Astrocyte (in vitro differentiated cells and primary cell): ENCODE data around the gene HSPB2. TPM values are rescaled to one million over a fixed set of nuclear protein-coding genes. Genes with fewer than 3 reads are reported as not detected.

Source experiments
- DNase-seq: peaks from one replicate; pipeline ENCODE4 v3.0.0-alpha.2; 2010; ENCODE audit warnings: low read depth
- FAIRE-seq: peaks from 2 replicates; lab custom pipeline; 2011; peaks lifted over from hg19 to GRCh38; lab: Jason Lieb, UNC
- H2AFZ ChIP-seq: 2 replicates; pipeline ENCODE4 v1.6.0; 2012; ENCODE audit warnings: low read depth, low read length, inconsistent platforms
- H3K27ac ChIP-seq: 2 replicates; pipeline ENCODE4 v1.5.1; 2011; ENCODE audit warnings: low read depth, low read length, inconsistent platforms
- H3K27me3 ChIP-seq: 2 replicates; pipeline ENCODE4 v1.6.0; 2011; ENCODE audit warnings: low read length, inconsistent platforms; ENCODE audit not compliant: insufficient read depth
- H3K36me3 ChIP-seq: 2 replicates; pipeline ENCODE4 v1.5.1; 2011; ENCODE audit warnings: low read length, inconsistent platforms; ENCODE audit not compliant: insufficient read depth
- H3K4me1 ChIP-seq: 2 replicates; pipeline ENCODE4 v1.5.1; 2011; ENCODE audit warnings: low read length, inconsistent platforms; ENCODE audit not compliant: insufficient read depth
- H3K4me2 ChIP-seq: 2 replicates; pipeline ENCODE4 v1.6.0; 2012; ENCODE audit warnings: low read length, inconsistent platforms
- H3K4me3 ChIP-seq: 2 replicates; pipeline ENCODE4 v1.5.1; 2011; ENCODE audit warnings: low read depth, mild to moderate bottlenecking, low read length, inconsistent platforms; ENCODE audit not compliant: insufficient read depth
- H3K79me2 ChIP-seq: 2 replicates; pipeline ENCODE4 v1.6.0; 2012; ENCODE audit warnings: mild to moderate bottlenecking, low read length, inconsistent platforms; ENCODE audit not compliant: insufficient read depth
- H3K9ac ChIP-seq: 2 replicates; pipeline ENCODE4 v1.6.0; 2012; ENCODE audit warnings: mild to moderate bottlenecking, low read length, inconsistent platforms
- H3K9me3 ChIP-seq: 2 replicates; pipeline ENCODE4 v1.5.1; 2012; ENCODE audit warnings: low read depth, mild to moderate bottlenecking, low read length, inconsistent platforms; ENCODE audit not compliant: insufficient read depth
- H4K20me1 ChIP-seq: 2 replicates; pipeline ENCODE4 v1.6.0; 2012; ENCODE audit warnings: low read length, inconsistent platforms; ENCODE audit not compliant: insufficient read depth
- H3K27ac Mint-ChIP-seq: one replicate; pipeline ENCODE4 v1.8.0; 2021; ENCODE audit warnings: mild to moderate bottlenecking, mixed read lengths; ENCODE audit not compliant: unreplicated experiment
- H3K27me3 Mint-ChIP-seq: one replicate; pipeline ENCODE4 v1.8.0; 2021; ENCODE audit warnings: low read depth, mixed read lengths; ENCODE audit not compliant: unreplicated experiment
- H3K36me3 Mint-ChIP-seq: one replicate; pipeline ENCODE4 v1.8.0; 2021; ENCODE audit warnings: low read depth, mixed read lengths; ENCODE audit not compliant: unreplicated experiment
- H3K4me1 Mint-ChIP-seq: one replicate; pipeline ENCODE4 v1.8.0; 2021; ENCODE audit warnings: low read depth, mixed read lengths; ENCODE audit not compliant: unreplicated experiment
- H3K4me3 Mint-ChIP-seq: one replicate; pipeline ENCODE4 v1.8.0; 2021; ENCODE audit warnings: mild to moderate bottlenecking, moderate library complexity, mixed read lengths; ENCODE audit not compliant: unreplicated experiment
- H3K9me3 Mint-ChIP-seq: one replicate; pipeline ENCODE4 v1.8.0; 2021; ENCODE audit warnings: mild to moderate bottlenecking, mixed read lengths; ENCODE audit not compliant: unreplicated experiment
- EZH2 ChIP-seq: IDR thresholded peaks from 2 replicates; pipeline ENCODE4 v1.6.1; 2012; ENCODE audit warnings: mild to moderate bottlenecking, low read length, inconsistent platforms; ENCODE audit not compliant: insufficient read depth
- total RNA-seq: library from RNA; stranded (reverse); gene quantifications from 2 replicates; pipeline ENCODE4 v1.2.1, GENCODE V29; 2021
- TF ChIP-seq, protein P1 (sequence below): IDR thresholded peaks from 2 replicates; pipeline ENCODE4 v1.5.1; 2011; ENCODE audit warnings: low read depth, mild to moderate bottlenecking, inconsistent platforms, low read length, moderate library complexity; ENCODE audit not compliant: insufficient read depth

HSPB2 gene
- total RNA-seq, 1 donor from 2014 or later: not detected

DNA sequence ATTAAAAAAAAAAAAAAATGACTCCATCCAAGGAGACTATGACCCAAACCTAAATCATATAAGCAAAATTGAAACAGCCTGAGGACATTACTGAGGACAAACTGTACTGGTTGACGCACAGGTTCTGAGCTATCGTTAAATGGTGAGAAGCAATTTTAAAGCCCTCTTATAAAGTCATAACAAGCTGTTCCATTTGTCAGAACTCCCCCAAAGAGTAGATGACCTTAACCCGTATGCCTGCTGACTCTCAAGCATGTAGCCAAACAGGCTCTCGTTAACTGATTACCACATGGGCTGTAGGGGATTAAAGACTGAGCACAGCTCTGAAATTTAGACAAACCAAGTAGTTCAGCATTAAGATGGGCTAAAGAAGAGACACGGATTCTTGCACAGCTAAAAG, 3.2 kb upstream of the HSPB2 start:
- Mint-ChIP-seq H3K9me3 (no peaks in the 10 kb centered on the region), H3K4me3 (no peak overlapping the region), H3K27me3 (peaks cover 8% of the 10 kb centered on the region), H3K27ac (no peak overlapping the region), H3K36me3 (no peaks in the 10 kb centered on the region), H3K4me1 (peaks cover 17% of the 10 kb centered on the region)
- DNase-seq (no peak), FAIRE-seq (no peak)
- Histone ChIP-seq H3K36me3 (no peaks in the 10 kb centered on the region), H3K4me3 (no peak overlapping the region), H3K79me2 (no peaks in the 10 kb centered on the region), H4K20me1 (no peaks in the 10 kb centered on the region), H2AFZ (no peak overlapping the region), H3K4me1 (peaks cover 17% of the 10 kb centered on the region), H3K27ac (no peak overlapping the region), H3K27me3 (peaks cover 5% of the 10 kb centered on the region), H3K4me2 (no peak overlapping the region), H3K9ac (no peak overlapping the region), H3K9me3 (no peaks in the 10 kb centered on the region)
- TF ChIP-seq, protein P1, sequence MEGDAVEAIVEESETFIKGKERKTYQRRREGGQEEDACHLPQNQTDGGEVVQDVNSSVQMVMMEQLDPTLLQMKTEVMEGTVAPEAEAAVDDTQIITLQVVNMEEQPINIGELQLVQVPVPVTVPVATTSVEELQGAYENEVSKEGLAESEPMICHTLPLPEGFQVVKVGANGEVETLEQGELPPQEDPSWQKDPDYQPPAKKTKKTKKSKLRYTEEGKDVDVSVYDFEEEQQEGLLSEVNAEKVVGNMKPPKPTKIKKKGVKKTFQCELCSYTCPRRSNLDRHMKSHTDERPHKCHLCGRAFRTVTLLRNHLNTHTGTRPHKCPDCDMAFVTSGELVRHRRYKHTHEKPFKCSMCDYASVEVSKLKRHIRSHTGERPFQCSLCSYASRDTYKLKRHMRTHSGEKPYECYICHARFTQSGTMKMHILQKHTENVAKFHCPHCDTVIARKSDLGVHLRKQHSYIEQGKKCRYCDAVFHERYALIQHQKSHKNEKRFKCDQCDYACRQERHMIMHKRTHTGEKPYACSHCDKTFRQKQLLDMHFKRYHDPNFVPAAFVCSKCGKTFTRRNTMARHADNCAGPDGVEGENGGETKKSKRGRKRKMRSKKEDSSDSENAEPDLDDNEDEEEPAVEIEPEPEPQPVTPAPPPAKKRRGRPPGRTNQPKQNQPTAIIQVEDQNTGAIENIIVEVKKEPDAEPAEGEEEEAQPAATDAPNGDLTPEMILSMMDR: no peak
- TF ChIP-seq EZH2: no peak

DNA sequence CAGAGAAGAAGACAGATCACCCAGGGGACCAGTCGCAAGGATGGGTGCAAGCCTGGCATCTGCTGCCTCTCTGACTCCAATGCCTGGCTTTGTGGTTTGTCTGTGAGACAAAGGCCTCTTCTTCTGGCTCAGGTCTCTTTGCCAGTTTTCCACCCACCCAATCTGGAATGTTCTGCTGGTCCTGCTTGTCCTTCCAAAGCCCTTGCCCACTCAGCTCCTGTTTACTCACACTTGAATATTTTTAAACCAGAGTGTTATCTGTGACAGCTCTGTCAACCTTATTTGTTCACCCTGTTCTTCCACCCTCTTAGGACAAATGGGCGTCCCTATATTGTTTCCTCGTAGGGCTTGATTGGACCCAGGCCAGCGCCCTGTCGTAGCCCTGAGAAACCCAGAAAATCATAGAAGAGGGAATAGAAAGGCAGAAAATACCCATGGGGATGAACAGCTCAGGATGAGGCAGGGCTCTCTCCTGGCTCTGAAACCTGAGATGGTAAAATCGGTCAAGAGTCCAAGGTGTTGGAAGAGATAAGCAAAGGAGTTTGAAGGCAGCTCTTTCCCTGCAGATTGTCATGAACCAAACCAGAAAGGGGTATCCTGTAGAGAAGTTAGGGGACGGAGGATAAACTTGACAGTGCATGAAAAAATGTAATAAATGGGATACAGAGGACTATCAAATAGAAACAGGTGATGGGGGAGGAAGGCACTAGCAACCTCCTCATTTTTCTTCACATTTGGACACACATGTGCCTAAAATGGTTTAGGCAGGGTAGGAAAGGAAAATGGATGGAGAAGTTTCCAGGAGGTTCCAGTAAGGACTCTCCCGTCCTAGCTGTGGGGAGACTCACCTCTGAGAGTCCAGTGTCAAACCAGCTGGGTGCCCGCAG, 1.6 kb upstream of the HSPB2 start:
- Histone ChIP-seq H4K20me1 (no peaks in the 10 kb centered on the region), H3K79me2 (no peaks in the 10 kb centered on the region), H3K9me3 (no peaks in the 10 kb centered on the region), H3K4me1 (peaks cover 18% of the 10 kb centered on the region), H3K9ac (no peak overlapping the region), H2AFZ (no peak overlapping the region), H3K27me3 (peaks cover 5% of the 10 kb centered on the region), H3K36me3 (no peaks in the 10 kb centered on the region), H3K4me3 (no peak overlapping the region), H3K4me2 (peak overlapping the region; percentile 40), H3K27ac (no peak overlapping the region)
- no peak for TF ChIP-seq EZH2
- TF ChIP-seq, protein P1: no peak
- Mint-ChIP-seq H3K9me3 (no peaks in the 10 kb centered on the region), H3K27ac (peak overlapping the region; percentile 77), H3K36me3 (no peaks in the 10 kb centered on the region), H3K4me1 (peaks cover 17% of the 10 kb centered on the region), H3K4me3 (no peak overlapping the region), H3K27me3 (peaks cover 8% of the 10 kb centered on the region)
- no peak for DNase-seq
- FAIRE-seq: no peak
